ENCODE results near the gene PRG3.

The PRG3 gene

GRCh38 chr11:57391111-57391510 is 10.2 kb upstream of the PRG3 start:
- Histone ChIP-seq H3K27ac (ENCODE audit: insufficient read depth in 1 of 2, low read depth in 1 of 2, low read length in 2 of 2, poor library complexity in 1 of 2, severe bottlenecking in 2 of 2) (no peak overlapping the region), H3K4me1 (ENCODE audit: control extremely low read depth in 1 of 4, control insufficient read depth in 4 of 4, insufficient read depth in 4 of 4, low read length in 3 of 4) (peaks cover 0 to 30% (median 3%) of the 10 kb centered on the region in 4 experiments), H3K4me3 (ENCODE audit: control insufficient read depth in 1 of 7, extremely low read depth in 1 of 7, insufficient read depth in 4 of 7, low read depth in 2 of 7, low read length in 6 of 7) (no peak overlapping the region), H3K27me3 (replicated peaks in 2 of 5; ENCODE audit: control insufficient read depth in 4 of 5, insufficient read depth in 5 of 5, low read length in 4 of 5) (no peaks in the 10 kb centered on the region), H3K9me3 (ENCODE audit: control extremely low read depth in 1 of 5, control insufficient read depth in 4 of 5, insufficient read depth in 2 of 5, low read depth in 1 of 5, low read length in 4 of 5) (no peaks in the 10 kb centered on the region), H3K36me3 (ENCODE audit: control insufficient read depth in 4 of 4, insufficient read depth in 4 of 4, low read length in 3 of 4) (no peaks in the 10 kb centered on the region)
- WGBS (ENCODE audit: insufficient coverage): 100% methylated on average over 1 of the region's 3 CpGs
- DNase-seq: no peak
- ChIA-PET CTCF (interaction anchor here (1.1 kb wide), 1 partner anchor 10 kb away, joined by 3 read pairs; the partner anchor contains the start of gene PRG3), POLR2A (no interaction called here)

- Histone ChIP-seq H3K36me3 (ENCODE audit: control insufficient read depth in 4 of 4, insufficient read depth in 4 of 4, low read length in 3 of 4) (no peaks in the 10 kb centered on the region), H3K27ac (ENCODE audit: insufficient read depth in 1 of 2, low read depth in 1 of 2, low read length in 2 of 2, poor library complexity in 1 of 2, severe bottlenecking in 2 of 2) (no peak within 1 kb of the TSS), H3K9me3 (ENCODE audit: control extremely low read depth in 1 of 5, control insufficient read depth in 4 of 5, insufficient read depth in 2 of 5, low read depth in 1 of 5, low read length in 4 of 5) (no peaks in the 10 kb centered on the region), H3K4me3 (ENCODE audit: control insufficient read depth in 1 of 7, extremely low read depth in 1 of 7, insufficient read depth in 4 of 7, low read depth in 2 of 7, low read length in 6 of 7) (no peak within 1 kb of the TSS), H3K27me3 (replicated peaks in 2 of 5; ENCODE audit: control insufficient read depth in 4 of 5, insufficient read depth in 5 of 5, low read length in 4 of 5) (no peaks in the 10 kb centered on the region), H3K4me1 (ENCODE audit: control extremely low read depth in 1 of 4, control insufficient read depth in 4 of 4, insufficient read depth in 4 of 4, low read length in 3 of 4) (peaks cover 0 to 25% (median 3%) of the 10 kb centered on the region in 4 experiments)
- 76% methylated on average over 2 of the region's 2 CpGs for WGBS (ENCODE audit: insufficient coverage)
- no peak for DNase-seq
- ChIA-PET CTCF (interaction anchor here (1.9 kb wide), 1 partner anchor 10 kb away, joined by 5 read pairs; the partner anchor contains the start of gene PRG3), POLR2A (no interaction called here)
Measured at GRCh38 chr11:57390535-57390934, 9.6 kb upstream of the PRG3 start, which contains the start of gene PRG2. Gene PRG2 (minus strand): TSS chr11:57390650. CDS start chr11:57389944, 706 bp downstream.

- Histone ChIP-seq H3K27ac (ENCODE audit: insufficient read depth in 1 of 2, low read depth in 1 of 2, low read length in 2 of 2, poor library complexity in 1 of 2, severe bottlenecking in 2 of 2) (no peak overlapping the region), H3K27me3 (replicated peaks in 2 of 5; ENCODE audit: control insufficient read depth in 4 of 5, insufficient read depth in 5 of 5, low read length in 4 of 5) (no peaks in the 10 kb centered on the region), H3K9me3 (ENCODE audit: control extremely low read depth in 1 of 5, control insufficient read depth in 4 of 5, insufficient read depth in 2 of 5, low read depth in 1 of 5, low read length in 4 of 5) (no peaks in the 10 kb centered on the region), H3K36me3 (ENCODE audit: control insufficient read depth in 4 of 4, insufficient read depth in 4 of 4, low read length in 3 of 4) (no peaks in the 10 kb centered on the region), H3K4me3 (ENCODE audit: control insufficient read depth in 1 of 7, extremely low read depth in 1 of 7, insufficient read depth in 4 of 7, low read depth in 2 of 7, low read length in 6 of 7) (no peak overlapping the region), H3K4me1 (ENCODE audit: control extremely low read depth in 1 of 4, control insufficient read depth in 4 of 4, insufficient read depth in 4 of 4, low read length in 3 of 4) (peaks cover 0 to 26% (median 8%) of the 10 kb centered on the region in 4 experiments)
- 87% methylated on average over 11 of the region's 16 CpGs for WGBS (ENCODE audit: insufficient coverage)
- peak; percentile 45 to 72 (median 68) for DNase-seq
- ChIA-PET CTCF (interaction anchor here (0.8 to 2.5 kb wide), 11 partner anchors 8 to 140 kb away, joined by 3 to 8 read pairs (median 4); no protein-coding TSS in a partner anchor), POLR2A (no interaction called here)
Measured at GRCh38 chr11:57387289-57388030, 6.5 kb upstream of the PRG3 start.

GRCh38 chr11:57386178-57386940 is 5.4 kb upstream of the PRG3 start:
- no peaks in the 10 kb centered on the region for H3K36me3 ChIP-seq (ENCODE audit: control insufficient read depth in 4 of 4, insufficient read depth in 4 of 4, low read length in 3 of 4)
- H3K27ac ChIP-seq (ENCODE audit: insufficient read depth in 1 of 2, low read depth in 1 of 2, low read length in 2 of 2, poor library complexity in 1 of 2, severe bottlenecking in 2 of 2): no peak overlapping the region
- WGBS (ENCODE audit: insufficient coverage): 98% methylated on average over 4 of the region's 5 CpGs
- DNase-seq: no peak
- H3K27me3 ChIP-seq (replicated peaks in 2 of 5; ENCODE audit: control insufficient read depth in 4 of 5, insufficient read depth in 5 of 5, low read length in 4 of 5): no peaks in the 10 kb centered on the region
- ChIA-PET CTCF (interaction anchor here (0.6 to 2.2 kb wide), 10 partner anchors 7 to 141 kb away, joined by 3 to 7 read pairs (median 4); no protein-coding TSS in a partner anchor), POLR2A (no interaction called here)
- H3K4me3 ChIP-seq (ENCODE audit: control insufficient read depth in 1 of 7, extremely low read depth in 1 of 7, insufficient read depth in 4 of 7, low read depth in 2 of 7, low read length in 6 of 7): no peak overlapping the region
- H3K9me3 ChIP-seq (ENCODE audit: control extremely low read depth in 1 of 5, control insufficient read depth in 4 of 5, insufficient read depth in 2 of 5, low read depth in 1 of 5, low read length in 4 of 5): no peaks in the 10 kb centered on the region
- H3K4me1 ChIP-seq (ENCODE audit: control extremely low read depth in 1 of 4, control insufficient read depth in 4 of 4, insufficient read depth in 4 of 4, low read length in 3 of 4): peaks cover 0 to 20% (median 8%) of the 10 kb centered on the region in 4 experiments

GRCh38 chr11:57379732-57380131 is 1.2 kb downstream of the PRG3 start:
- 47% methylated on average over 9 of the region's 10 CpGs for WGBS (ENCODE audit: insufficient coverage)
- POLR2A ChIA-PET: no interaction called here
- Histone ChIP-seq H3K9me3 (ENCODE audit: control extremely low read depth in 1 of 5, control insufficient read depth in 4 of 5, insufficient read depth in 2 of 5, low read depth in 1 of 5, low read length in 4 of 5) (no peaks in the 10 kb centered on the region), H3K27me3 (replicated peaks in 2 of 5; ENCODE audit: control insufficient read depth in 4 of 5, insufficient read depth in 5 of 5, low read length in 4 of 5) (peaks cover 0 to 4% (median 0%) of the 10 kb centered on the region in 5 experiments), H3K27ac (ENCODE audit: insufficient read depth in 1 of 2, low read depth in 1 of 2, low read length in 2 of 2, poor library complexity in 1 of 2, severe bottlenecking in 2 of 2) (no peak overlapping the region), H3K4me1 (ENCODE audit: control extremely low read depth in 1 of 4, control insufficient read depth in 4 of 4, insufficient read depth in 4 of 4, low read length in 3 of 4) (peaks cover 0 to 15% (median 12%) of the 10 kb centered on the region in 4 experiments), H3K4me3 (ENCODE audit: control insufficient read depth in 1 of 7, extremely low read depth in 1 of 7, insufficient read depth in 4 of 7, low read depth in 2 of 7, low read length in 6 of 7) (no peak overlapping the region), H3K36me3 (ENCODE audit: control insufficient read depth in 4 of 4, insufficient read depth in 4 of 4, low read length in 3 of 4) (no peaks in the 10 kb centered on the region)
- CTCF ChIA-PET: interaction anchor here (1.1 to 2.1 kb wide), 7 partner anchors 8 to 113 kb away, joined by 3 to 6 read pairs (median 4); no protein-coding TSS in a partner anchor
- peak in 2 of 3 donors; percentile 25 to 36 for DNase-seq

GRCh38 chr11:57378186-57378585 is 2.8 kb downstream of the PRG3 start:
- no peak overlapping the region for H3K4me3 ChIP-seq (ENCODE audit: control insufficient read depth in 1 of 7, extremely low read depth in 1 of 7, insufficient read depth in 4 of 7, low read depth in 2 of 7, low read length in 6 of 7)
- ChIA-PET POLR2A (no interaction called here), CTCF (interaction anchor here (1.0 to 2.1 kb wide), 4 partner anchors 9 to 113 kb away, joined by 3 to 6 read pairs (median 4); no protein-coding TSS in a partner anchor)
- H3K36me3 ChIP-seq (ENCODE audit: control insufficient read depth in 4 of 4, insufficient read depth in 4 of 4, low read length in 3 of 4): no peaks in the 10 kb centered on the region
- H3K27me3 ChIP-seq (replicated peaks in 2 of 5; ENCODE audit: control insufficient read depth in 4 of 5, insufficient read depth in 5 of 5, low read length in 4 of 5): peaks cover 0 to 4% (median 0%) of the 10 kb centered on the region in 5 experiments
- no peaks in the 10 kb centered on the region for H3K9me3 ChIP-seq (ENCODE audit: control extremely low read depth in 1 of 5, control insufficient read depth in 4 of 5, insufficient read depth in 2 of 5, low read depth in 1 of 5, low read length in 4 of 5)
- no peak for DNase-seq
- H3K4me1 ChIP-seq (ENCODE audit: control extremely low read depth in 1 of 4, control insufficient read depth in 4 of 4, insufficient read depth in 4 of 4, low read length in 3 of 4): peaks cover 0 to 10% (median 8%) of the 10 kb centered on the region in 4 experiments
- no peak overlapping the region for H3K27ac ChIP-seq (ENCODE audit: insufficient read depth in 1 of 2, low read depth in 1 of 2, low read length in 2 of 2, poor library complexity in 1 of 2, severe bottlenecking in 2 of 2)

Measured in common myeloid progenitor, CD34-positive (primary cell).